Right lobe of liver (tissue), 6 donors: ENCODE data around the gene APOC3. TPM values are rescaled to one million over a fixed set of nuclear protein-coding genes. Genes with fewer than 3 reads are reported as not detected.
"Not testable (repeated sequence)": the region's sequence is repeated elsewhere in the genome, so short reads cannot be mapped to it uniquely, and the experiment has no call there.

ENCODE experiments used
- ATAC-seq, 4 donors: fragments of 200-7000 bp; cut with Tn5 transposase; one replicate each; pipeline ENCODE4 v1.9.1; 2020; ENCODE audit warnings: mild to moderate bottlenecking in 4 of 4, moderate library complexity in 4 of 4
- DNase-seq, 3 donors: peaks; one replicate each; pipeline ENCODE4 v3.0.0-alpha.2; 2020
- H3K27ac ChIP-seq, 3 donors: fragments of 200-600 bp; one replicate each; pipeline ENCODE4 v1.8.0; 2022
- H3K27me3 ChIP-seq, 2 donors: fragments of 200-600 bp; one replicate each; pipeline ENCODE4 v1.8.0; 2022
- H3K36me3 ChIP-seq, 4 donors: fragments of 200-600 bp; sonication (generic) in 1 of 4; one replicate each; pipeline versions ENCODE4 v1.5.1 to v1.8.0; 2017 to 2022; ENCODE audit warnings: control low read depth in 1 of 4
- H3K4me1 ChIP-seq, 4 donors: fragments of 200-600 bp; sonication (generic) in 1 of 4; one replicate each; pipeline versions ENCODE4 v1.5.1 to v1.8.0; 2017 to 2022; ENCODE audit warnings: control low read depth in 1 of 4
- H3K4me3 ChIP-seq, 3 donors: fragments of 200-600 bp; one replicate each; pipeline ENCODE4 v1.8.0; 2022
- H3K9me3 ChIP-seq, 4 donors: fragments of 200-600 bp; sonication (generic) in 1 of 4; one replicate each; pipeline versions ENCODE4 v1.5.1 to v1.8.0; 2017 to 2022; ENCODE audit warnings: control low read depth in 1 of 4
- CTCF ChIP-seq, 4 donors: fragments of 200-600 bp in 3 of 4; fragments of 450-650 bp in 1 of 4; IDR thresholded peaks; one replicate each; pipeline versions ENCODE4 v1.5.1 to v1.8.0; 2016 to 2022; ENCODE audit warnings: antibody characterized with exemption in 4 of 4, mild to moderate bottlenecking in 2 of 4
- POLR2A ChIP-seq: fragments of 450-650 bp; IDR thresholded peaks from one replicate; pipeline ENCODE4 v1.6.1; 2017; ENCODE audit warnings: antibody characterized with exemption, mild to moderate bottlenecking
- WGBS: methylation state at CpG from one replicate; pipeline ENCODE4 v1.1.6; 2018; ENCODE audit warnings: low coverage, low lambda C conversion rate; ENCODE audit not compliant: insufficient coverage; ENCODE audit errors: missing lambda C conversion rate; 5-methylcytosine and 5-hydroxymethylcytosine counted together
- intact Hi-C, 2 donors: fragments of 100-400 bp; cut with DNase I; formaldehyde crosslinking; loops; one replicate each; pipeline versions ENCODE4 v1.11.2 to v1.14.1; 2022
- total RNA-seq, 6 experiments: library from RNA; depleted of rRNA in 2 of 6; stranded (reverse); fragments of >200 nt in 2 of 6; fragmentation: NEBNext Ultra II Directional in 3 of 6; extraction: Animal tissue kit (Norgen Biotek cat#: 25700) in 3 of 6; gene quantifications; one replicate each; pipeline versions ENCODE4 v1.1.0 to v1.2.4, GENCODE V29; 2016 to 2023
- donor health status: DM: no; HTN: yes; CAD: no.
- donor health status: DM: no; HTN: no; CAD: no.
- donor health status: DM: no; HTN: no; CAD: no.
- donor health status: DM: no; HTN: yes; CAD: no.
- donor health status: DM: no; HTN: yes; CAD: no.

Gene APOC3
- total RNA-seq, 6 experiments from 2014 or later, result 4,225 to 15,106 (median 9,815) TPM

DNA sequence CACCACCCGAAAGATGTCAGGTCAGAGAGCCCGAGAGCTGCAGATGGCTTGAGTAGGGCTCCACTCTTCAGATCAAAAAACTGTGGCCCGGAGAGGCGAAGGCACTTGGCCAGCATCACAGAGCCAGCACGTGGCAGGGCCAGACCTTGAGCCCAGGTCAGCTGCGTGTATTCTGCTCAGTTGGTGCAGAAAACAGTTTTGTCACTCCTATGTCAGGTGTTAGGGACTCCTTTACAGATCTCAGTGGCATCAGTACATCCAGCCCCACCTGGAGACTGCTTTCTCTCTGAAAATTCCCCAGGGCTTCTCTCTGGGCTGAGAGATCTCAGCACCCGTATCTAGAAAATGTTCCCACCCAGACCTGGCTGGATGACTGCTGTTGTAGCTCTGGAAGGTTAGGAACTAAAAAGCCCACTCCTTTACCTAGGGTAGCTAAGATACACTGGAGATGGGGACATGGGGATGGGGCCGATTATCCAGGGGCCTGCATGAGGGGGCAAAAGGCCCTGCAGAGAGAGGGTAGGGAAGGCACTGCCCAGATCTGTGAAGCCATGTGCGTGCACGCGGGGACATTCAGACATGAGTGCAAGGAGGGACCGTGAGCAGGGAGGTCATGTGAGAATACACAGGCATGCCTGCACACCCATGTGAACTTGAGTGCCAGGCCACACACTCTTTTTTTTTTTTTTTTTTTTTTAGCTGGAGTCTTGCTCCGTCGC is 4.3 kb downstream of the APOC3 start:
- H3K27me3 ChIP-seq, result no peaks in the 10 kb centered on the region
- DNase-seq (peak; percentile 65 to 92 (median 87)), ATAC-seq (peak; percentile 5 to 30 (median 24))
- H3K36me3 ChIP-seq, result peaks cover 0 to 6% (median 0%) of the 10 kb centered on the region in 4 donors
- TF ChIP-seq POLR2A (peak; percentile 38), CTCF (IDR thresholded peaks at IDR 0.05) (no peak)
- WGBS, result 39% methylated on average over 11 of the region's 14 CpGs
- no peak overlapping the region for H3K4me3 ChIP-seq
- H3K27ac ChIP-seq, result peak overlapping the region in 2 of 3 donors; percentile 80 to 87
- no peaks in the 10 kb centered on the region for H3K9me3 ChIP-seq
- H3K4me1 ChIP-seq, result peaks cover 0 to 22% (median 6%) of the 10 kb centered on the region in 4 donors
- intact Hi-C loops, result no loop called here

DNA sequence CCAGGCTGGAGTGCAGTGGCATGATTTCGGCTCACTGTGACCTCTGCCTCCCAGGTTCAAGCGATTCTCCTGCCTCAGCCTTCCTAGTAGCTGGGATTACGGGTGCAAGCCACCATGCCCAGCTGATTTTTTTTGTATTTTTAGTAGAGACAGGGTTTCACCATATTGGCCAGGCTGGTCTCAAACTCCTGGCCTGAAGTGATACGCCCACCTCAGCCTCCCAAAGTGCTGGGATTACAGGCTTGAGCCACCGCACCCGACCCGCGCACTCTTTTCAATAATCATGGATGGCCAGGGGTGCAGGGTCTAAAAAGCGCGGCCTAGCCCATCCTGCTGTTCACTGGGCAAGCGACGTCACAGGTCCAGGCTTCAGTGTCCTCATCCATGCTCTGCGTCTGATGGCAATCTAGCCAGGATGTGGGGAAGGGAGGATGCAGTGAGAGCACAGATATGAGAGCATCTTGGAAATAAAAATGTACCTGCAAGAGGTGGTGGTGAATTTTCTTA is 4.9 kb downstream of the APOC3 start:
- peaks cover 0 to 27% (median 9%) of the 10 kb centered on the region in 4 donors for H3K4me1 ChIP-seq
- H3K27me3 ChIP-seq, H3K36me3 ChIP-seq, H3K9me3 ChIP-seq: not testable (repeated sequence)
- peak overlapping the region in 2 of 3 donors; percentile 85 to 87 for H3K27ac ChIP-seq
- DNase-seq (peak in 2 of 3 donors; percentile 74 to 86), ATAC-seq (peak in 3 of 4 donors; percentile 2 to 32 (median 10))
- 26% methylated on average over 3 of the region's 13 CpGs for WGBS
- H3K4me3 ChIP-seq, result peak overlapping the region in 2 of 3 donors; percentile 78 to 92
- intact Hi-C loops, result loop anchor here in 1 of 2 donors (5.0 kb wide), 1 partner anchor 42 kb away; the partner anchor contains the start of gene APOA5

GRCh38 chr11:116835042-116835772 is 5.5 kb downstream of the APOC3 start:
- Histone ChIP-seq H3K27ac (peak overlapping the region; percentile 75 to 87 (median 85)), H3K9me3 (no peaks in the 10 kb centered on the region), H3K4me3 (peak overlapping the region; percentile 54 to 92 (median 78)), H3K27me3 (no peaks in the 10 kb centered on the region), H3K4me1 (peaks cover 0 to 33% (median 12%) of the 10 kb centered on the region in 4 donors), H3K36me3 (peaks cover 0 to 6% (median 0%) of the 10 kb centered on the region in 4 donors)
- 12% methylated on average over 6 of the region's 28 CpGs for WGBS
- intact Hi-C loops, result loop anchor here in 1 of 2 donors (5.0 kb wide), 1 partner anchor 43 kb away; the partner anchor contains the start of gene APOA5
- peak; percentile 43 for TF ChIP-seq POLR2A
- TF ChIP-seq CTCF (IDR thresholded peaks at IDR 0.05), result no peak
- ATAC-seq (peak; percentile 0 to 47 (median 14)), DNase-seq (peak; percentile 53 to 87 (median 79))

GRCh38 chr11:116835791-116836631 is 6.3 kb downstream of the APOC3 start:
- peaks cover 0 to 40% (median 16%) of the 10 kb centered on the region in 4 donors for H3K4me1 ChIP-seq
- TF ChIP-seq CTCF (IDR thresholded peaks at IDR 0.05) (peak; percentile 36 to 53 (median 42)), POLR2A (peak; percentile 40)
- intact Hi-C loops, result loop anchor here in 1 of 2 donors (5.0 kb wide), 1 partner anchor 44 kb away; the partner anchor contains the start of gene APOA5
- ATAC-seq, result peak; percentile 0 to 25 (median 12)
- WGBS, result 13% methylated on average over 3 of the region's 57 CpGs
- H3K27me3 ChIP-seq, result no peaks in the 10 kb centered on the region
- peak overlapping the region; percentile 75 to 87 (median 85) for H3K27ac ChIP-seq
- peak; percentile 80 to 83 (median 82) for DNase-seq
- H3K36me3 ChIP-seq, result peaks cover 0 to 6% (median 0%) of the 10 kb centered on the region in 4 donors
- peak overlapping the region; percentile 54 to 92 (median 78) for H3K4me3 ChIP-seq
- H3K9me3 ChIP-seq, result no peaks in the 10 kb centered on the region
